ENCODE results near the gene AMMECR1.

AMMECR1 gene

GRCh38 chrX:110287605-110288004 lies 30.3 kb downstream of the AMMECR1 start:
- Histone ChIP-seq H3K4me1 (ENCODE audit: control insufficient read depth in 2 of 2, insufficient read depth in 2 of 2, low read length in 2 of 2) (no peaks in the 10 kb centered on the region), H3K36me3 (ENCODE audit: control insufficient read depth in 2 of 2, insufficient read depth in 2 of 2, low read length in 2 of 2) (no peaks in the 10 kb centered on the region), H3K27me3 (ENCODE audit: control insufficient read depth in 2 of 2, insufficient read depth in 2 of 2, low read length in 2 of 2) (no peaks in the 10 kb centered on the region), H3K4me3 (ENCODE audit: low read length in 2 of 2) (no peak overlapping the region), H3K9me3 (ENCODE audit: control insufficient read depth in 2 of 2, low read length in 2 of 2) (no peaks in the 10 kb centered on the region), H3K27ac (ENCODE audit: low read depth in 2 of 2, low read length in 2 of 2) (no peak overlapping the region), H3K9ac (ENCODE audit: low read depth in 1 of 2, low read length in 2 of 2) (no peak overlapping the region)

GRCh38 chrX:110286106-110286505 lies 31.8 kb downstream of the AMMECR1 start:
- no peak overlapping the region for H3K27ac ChIP-seq (ENCODE audit: low read depth in 2 of 2, low read length in 2 of 2)
- no peak overlapping the region for H3K4me3 ChIP-seq (ENCODE audit: low read length in 2 of 2)
- H3K9ac ChIP-seq (ENCODE audit: low read depth in 1 of 2, low read length in 2 of 2): no peak overlapping the region

GRCh38 chrX:110284159-110284558 lies 33.7 kb downstream of the AMMECR1 start:
- no peaks in the 10 kb centered on the region for H3K4me1 ChIP-seq (ENCODE audit: control insufficient read depth in 2 of 2, insufficient read depth in 2 of 2, low read length in 2 of 2)
- H3K9ac ChIP-seq (ENCODE audit: low read depth in 1 of 2, low read length in 2 of 2): no peak overlapping the region
- H3K27ac ChIP-seq (ENCODE audit: low read depth in 2 of 2, low read length in 2 of 2): no peak overlapping the region
- no peaks in the 10 kb centered on the region for H3K36me3 ChIP-seq (ENCODE audit: control insufficient read depth in 2 of 2, insufficient read depth in 2 of 2, low read length in 2 of 2)
- no peaks in the 10 kb centered on the region for H3K27me3 ChIP-seq (ENCODE audit: control insufficient read depth in 2 of 2, insufficient read depth in 2 of 2, low read length in 2 of 2)
- no peak overlapping the region for H3K4me3 ChIP-seq (ENCODE audit: low read length in 2 of 2)
- H3K9me3 ChIP-seq (ENCODE audit: control insufficient read depth in 2 of 2, low read length in 2 of 2): no peaks in the 10 kb centered on the region

More at GRCh38 chrX:110286106-110286505, 31.8 kb downstream of the AMMECR1 start:
- Histone ChIP-seq H3K9me3 (ENCODE audit: control insufficient read depth in 2 of 2, low read length in 2 of 2) (no peaks in the 10 kb centered on the region), H3K36me3 (ENCODE audit: control insufficient read depth in 2 of 2, insufficient read depth in 2 of 2, low read length in 2 of 2) (no peaks in the 10 kb centered on the region), H3K27me3 (ENCODE audit: control insufficient read depth in 2 of 2, insufficient read depth in 2 of 2, low read length in 2 of 2) (no peaks in the 10 kb centered on the region), H3K4me1 (ENCODE audit: control insufficient read depth in 2 of 2, insufficient read depth in 2 of 2, low read length in 2 of 2) (no peaks in the 10 kb centered on the region)

DNA sequence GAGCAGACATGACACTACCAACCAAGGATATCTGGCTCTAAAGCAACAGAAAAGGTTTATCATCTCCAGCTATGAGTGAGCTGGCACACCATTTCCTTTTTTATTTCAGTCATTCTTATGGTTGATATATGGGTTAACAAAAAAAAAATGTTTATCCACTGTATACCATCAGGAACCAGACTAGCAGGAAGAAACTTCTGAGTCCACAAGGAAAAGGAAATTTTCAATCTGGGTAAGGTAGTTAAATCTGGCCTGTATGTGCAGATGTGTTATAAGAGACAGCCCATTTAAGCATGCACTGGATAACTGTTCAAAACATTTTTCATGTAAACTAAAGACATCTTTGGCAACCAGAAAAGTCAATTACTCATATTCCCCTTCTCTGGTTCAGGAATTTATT lies 35.0 kb downstream of the AMMECR1 start:
- Histone ChIP-seq H3K9me3 (ENCODE audit: control insufficient read depth in 2 of 2, low read length in 2 of 2) (no peaks in the 10 kb centered on the region), H3K9ac (ENCODE audit: low read depth in 1 of 2, low read length in 2 of 2) (no peak overlapping the region), H3K27ac (ENCODE audit: low read depth in 2 of 2, low read length in 2 of 2) (no peak overlapping the region), H3K4me1 (ENCODE audit: control insufficient read depth in 2 of 2, insufficient read depth in 2 of 2, low read length in 2 of 2) (no peaks in the 10 kb centered on the region), H3K36me3 (ENCODE audit: control insufficient read depth in 2 of 2, insufficient read depth in 2 of 2, low read length in 2 of 2) (no peaks in the 10 kb centered on the region), H3K27me3 (ENCODE audit: control insufficient read depth in 2 of 2, insufficient read depth in 2 of 2, low read length in 2 of 2) (peaks cover 0 to 2% of the 10 kb centered on the region in 2 donors), H3K4me3 (ENCODE audit: low read length in 2 of 2) (no peak overlapping the region)

GRCh38 chrX:110281377-110281776 lies 36.5 kb downstream of the AMMECR1 start:
- Histone ChIP-seq H3K9ac (ENCODE audit: low read depth in 1 of 2, low read length in 2 of 2) (no peak overlapping the region), H3K36me3 (ENCODE audit: control insufficient read depth in 2 of 2, insufficient read depth in 2 of 2, low read length in 2 of 2) (no peaks in the 10 kb centered on the region), H3K9me3 (ENCODE audit: control insufficient read depth in 2 of 2, low read length in 2 of 2) (no peaks in the 10 kb centered on the region), H3K27me3 (ENCODE audit: control insufficient read depth in 2 of 2, insufficient read depth in 2 of 2, low read length in 2 of 2) (peaks cover 0 to 2% of the 10 kb centered on the region in 2 donors), H3K4me3 (ENCODE audit: low read length in 2 of 2) (no peak overlapping the region), H3K4me1 (ENCODE audit: control insufficient read depth in 2 of 2, insufficient read depth in 2 of 2, low read length in 2 of 2) (no peaks in the 10 kb centered on the region), H3K27ac (ENCODE audit: low read depth in 2 of 2, low read length in 2 of 2) (no peak overlapping the region)

DNA sequence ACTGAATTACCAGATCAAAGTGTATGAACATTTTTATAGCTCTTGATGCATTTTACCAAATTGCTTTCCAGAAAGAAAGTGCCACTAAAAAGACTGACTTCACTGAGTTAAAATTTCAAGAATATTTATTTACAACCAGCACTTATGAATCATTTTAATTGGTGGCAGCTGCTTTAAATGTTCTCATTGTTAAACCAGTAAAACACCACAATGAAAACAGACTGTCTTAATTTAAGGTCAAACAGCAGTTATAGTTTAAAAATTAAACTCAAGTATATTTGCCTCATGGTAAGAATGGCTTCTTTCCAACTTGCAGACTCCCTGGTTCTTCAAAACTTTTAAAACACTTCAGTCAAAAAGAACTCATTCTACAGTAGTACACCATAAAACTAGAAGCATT lies 36.9 kb downstream of the AMMECR1 start:
- Histone ChIP-seq H3K27me3 (ENCODE audit: control insufficient read depth in 2 of 2, insufficient read depth in 2 of 2, low read length in 2 of 2) (peaks cover 0 to 2% of the 10 kb centered on the region in 2 donors), H3K36me3 (ENCODE audit: control insufficient read depth in 2 of 2, insufficient read depth in 2 of 2, low read length in 2 of 2) (no peaks in the 10 kb centered on the region), H3K4me3 (ENCODE audit: low read length in 2 of 2) (no peak overlapping the region), H3K9ac (ENCODE audit: low read depth in 1 of 2, low read length in 2 of 2) (no peak overlapping the region), H3K4me1 (ENCODE audit: control insufficient read depth in 2 of 2, insufficient read depth in 2 of 2, low read length in 2 of 2) (no peaks in the 10 kb centered on the region), H3K27ac (ENCODE audit: low read depth in 2 of 2, low read length in 2 of 2) (no peak overlapping the region), H3K9me3 (ENCODE audit: control insufficient read depth in 2 of 2, low read length in 2 of 2) (no peaks in the 10 kb centered on the region)

GRCh38 chrX:110277609-110278008 lies 40.3 kb downstream of the AMMECR1 start:
- Histone ChIP-seq H3K9me3 (ENCODE audit: control insufficient read depth in 2 of 2, low read length in 2 of 2) (no peaks in the 10 kb centered on the region), H3K4me3 (ENCODE audit: low read length in 2 of 2) (no peak overlapping the region), H3K36me3 (ENCODE audit: control insufficient read depth in 2 of 2, insufficient read depth in 2 of 2, low read length in 2 of 2) (no peaks in the 10 kb centered on the region), H3K27me3 (ENCODE audit: control insufficient read depth in 2 of 2, insufficient read depth in 2 of 2, low read length in 2 of 2) (peaks cover 0 to 2% of the 10 kb centered on the region in 2 donors), H3K9ac (ENCODE audit: low read depth in 1 of 2, low read length in 2 of 2) (no peak overlapping the region), H3K27ac (ENCODE audit: low read depth in 2 of 2, low read length in 2 of 2) (no peak overlapping the region), H3K4me1 (ENCODE audit: control insufficient read depth in 2 of 2, insufficient read depth in 2 of 2, low read length in 2 of 2) (no peaks in the 10 kb centered on the region)

GRCh38 chrX:110276778-110277177 lies 41.1 kb downstream of the AMMECR1 start:
- Histone ChIP-seq H3K27me3 (ENCODE audit: control insufficient read depth in 2 of 2, insufficient read depth in 2 of 2, low read length in 2 of 2) (peaks cover 0 to 2% of the 10 kb centered on the region in 2 donors), H3K4me3 (ENCODE audit: low read length in 2 of 2) (no peak overlapping the region), H3K9me3 (ENCODE audit: control insufficient read depth in 2 of 2, low read length in 2 of 2) (no peaks in the 10 kb centered on the region), H3K27ac (ENCODE audit: low read depth in 2 of 2, low read length in 2 of 2) (no peak overlapping the region), H3K4me1 (ENCODE audit: control insufficient read depth in 2 of 2, insufficient read depth in 2 of 2, low read length in 2 of 2) (no peaks in the 10 kb centered on the region), H3K36me3 (ENCODE audit: control insufficient read depth in 2 of 2, insufficient read depth in 2 of 2, low read length in 2 of 2) (no peaks in the 10 kb centered on the region), H3K9ac (ENCODE audit: low read depth in 1 of 2, low read length in 2 of 2) (no peak overlapping the region)

- Histone ChIP-seq H3K27ac (ENCODE audit: low read depth in 2 of 2, low read length in 2 of 2) (no peak overlapping the region), H3K9ac (ENCODE audit: low read depth in 1 of 2, low read length in 2 of 2) (no peak overlapping the region), H3K9me3 (ENCODE audit: control insufficient read depth in 2 of 2, low read length in 2 of 2) (no peaks in the 10 kb centered on the region), H3K27me3 (ENCODE audit: control insufficient read depth in 2 of 2, insufficient read depth in 2 of 2, low read length in 2 of 2) (no peaks in the 10 kb centered on the region), H3K36me3 (ENCODE audit: control insufficient read depth in 2 of 2, insufficient read depth in 2 of 2, low read length in 2 of 2) (no peaks in the 10 kb centered on the region), H3K4me3 (ENCODE audit: low read length in 2 of 2) (no peak overlapping the region), H3K4me1 (ENCODE audit: control insufficient read depth in 2 of 2, insufficient read depth in 2 of 2, low read length in 2 of 2) (no peaks in the 10 kb centered on the region)
Observed at GRCh38 chrX:110268886-110269285, 49.0 kb downstream of the AMMECR1 start.

DNA sequence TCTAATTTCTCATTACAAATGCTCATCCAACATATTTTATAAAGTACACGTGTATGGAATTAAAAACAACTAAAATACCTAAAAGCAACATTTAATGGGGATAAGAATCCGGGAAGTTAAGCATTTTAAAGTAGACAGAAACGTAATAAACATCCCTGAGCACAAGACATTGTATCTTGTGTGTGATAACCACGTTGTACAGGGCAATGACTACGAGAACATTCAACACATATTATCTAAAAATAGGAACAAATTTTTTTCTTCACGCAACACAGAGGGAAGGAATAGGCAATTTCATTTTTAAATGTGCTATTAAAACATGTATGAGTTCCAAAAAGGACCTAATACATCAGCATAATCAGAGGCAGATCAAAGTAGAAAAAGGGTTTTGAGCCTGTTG lies 49.5 kb downstream of the AMMECR1 start:
- Histone ChIP-seq H3K27ac (ENCODE audit: low read depth in 2 of 2, low read length in 2 of 2) (no peak overlapping the region), H3K27me3 (ENCODE audit: control insufficient read depth in 2 of 2, insufficient read depth in 2 of 2, low read length in 2 of 2) (no peaks in the 10 kb centered on the region), H3K4me3 (ENCODE audit: low read length in 2 of 2) (no peak overlapping the region), H3K4me1 (ENCODE audit: control insufficient read depth in 2 of 2, insufficient read depth in 2 of 2, low read length in 2 of 2) (no peaks in the 10 kb centered on the region), H3K9ac (ENCODE audit: low read depth in 1 of 2, low read length in 2 of 2) (no peak overlapping the region), H3K36me3 (ENCODE audit: control insufficient read depth in 2 of 2, insufficient read depth in 2 of 2, low read length in 2 of 2) (no peaks in the 10 kb centered on the region), H3K9me3 (ENCODE audit: control insufficient read depth in 2 of 2, low read length in 2 of 2) (no peaks in the 10 kb centered on the region)

GRCh38 chrX:110267874-110268273 lies 50.0 kb downstream of the AMMECR1 start:
- Histone ChIP-seq H3K9ac (ENCODE audit: low read depth in 1 of 2, low read length in 2 of 2) (no peak overlapping the region), H3K27me3 (ENCODE audit: control insufficient read depth in 2 of 2, insufficient read depth in 2 of 2, low read length in 2 of 2) (no peaks in the 10 kb centered on the region), H3K36me3 (ENCODE audit: control insufficient read depth in 2 of 2, insufficient read depth in 2 of 2, low read length in 2 of 2) (no peaks in the 10 kb centered on the region), H3K4me1 (ENCODE audit: control insufficient read depth in 2 of 2, insufficient read depth in 2 of 2, low read length in 2 of 2) (no peaks in the 10 kb centered on the region), H3K27ac (ENCODE audit: low read depth in 2 of 2, low read length in 2 of 2) (no peak overlapping the region), H3K4me3 (ENCODE audit: low read length in 2 of 2) (no peak overlapping the region), H3K9me3 (ENCODE audit: control insufficient read depth in 2 of 2, low read length in 2 of 2) (no peaks in the 10 kb centered on the region)

Data from mucosa of rectum (tissue), 2 donors.